Chondrocyte (in vitro differentiated cells): ENCODE measurements around the gene CGB2. TPM values are rescaled to one million over a fixed set of nuclear protein-coding genes. Genes with fewer than 3 reads are reported as not detected.
A peak's percentile ranks its signal among the peaks of the same experiment; 100 is the strongest.

ENCODE experiments used
- DNase-seq: peaks from one replicate; pipeline ENCODE4 v3.0.0; 2021; ENCODE audit warnings: mixed read lengths, low spot score
- H3K27ac Mint-ChIP-seq: one replicate; pipeline ENCODE4 v1.8.0; 2021; ENCODE audit warnings: mild to moderate bottlenecking, moderate library complexity, mixed read lengths; ENCODE audit not compliant: unreplicated experiment
- H3K27me3 Mint-ChIP-seq: 2 replicates; pipeline ENCODE4 v1.8.0; 2021; ENCODE audit warnings: low read depth, mixed read lengths
- H3K36me3 Mint-ChIP-seq: 2 replicates; pipeline ENCODE4 v1.8.0; 2021; ENCODE audit warnings: low read depth, mixed read lengths
- H3K4me1 Mint-ChIP-seq: 2 replicates; pipeline ENCODE4 v1.8.0; 2021; ENCODE audit warnings: low read depth, mild to moderate bottlenecking, mixed read lengths
- H3K4me3 Mint-ChIP-seq: one replicate; pipeline ENCODE4 v1.8.0; 2021; ENCODE audit warnings: mild to moderate bottlenecking, moderate library complexity, mixed read lengths; ENCODE audit not compliant: unreplicated experiment
- H3K9me3 Mint-ChIP-seq: 2 replicates; pipeline ENCODE4 v1.8.0; 2021; ENCODE audit warnings: low read depth, mixed read lengths
- total RNA-seq: library from RNA; stranded (reverse); gene quantifications from 3 replicates; pipeline ENCODE4 v1.2.1, GENCODE V29; 2021
- TF ChIP-seq, protein P1 (sequence below): fragments of 200-600 bp; sonication (generic); IDR thresholded peaks from 2 replicates; pipeline ENCODE4 v1.5.0; 2021; ENCODE audit warnings: antibody characterized with exemption, mild to moderate bottlenecking, moderate library complexity

Gene CGB2
- total RNA-seq, 1 donor from 2014 or later = not detected

DNA sequence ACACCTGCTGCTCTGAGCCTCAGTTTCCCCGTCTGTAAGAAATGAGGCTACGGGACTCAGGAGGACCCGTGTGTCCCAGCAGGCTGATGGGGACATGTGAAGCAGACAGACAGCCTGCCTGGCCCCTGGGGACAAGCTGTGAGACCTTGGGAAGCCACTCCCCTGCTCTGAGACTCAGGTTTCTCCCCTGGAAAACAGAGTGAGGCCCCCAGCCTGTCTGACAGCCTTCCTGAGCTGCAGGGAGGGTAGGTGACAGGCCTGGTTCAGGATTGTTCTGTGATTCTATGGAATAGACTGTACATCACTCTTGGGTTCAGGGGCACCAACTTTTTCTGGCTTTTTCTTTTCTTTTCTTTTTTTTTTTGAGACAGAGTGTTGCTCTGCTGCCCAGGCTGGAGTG, 35.9 kb downstream of the CGB2 start:
- no peak for DNase-seq
- Mint-ChIP-seq H3K36me3 (peaks cover 3% of the 10 kb centered on the region), H3K27ac (no peak overlapping the region), H3K4me3 (no peak overlapping the region), H3K27me3 (peaks cover 7% of the 10 kb centered on the region), H3K4me1 (peaks cover 12% of the 10 kb centered on the region), H3K9me3 (peaks cover 6% of the 10 kb centered on the region)
- TF ChIP-seq, protein P1, sequence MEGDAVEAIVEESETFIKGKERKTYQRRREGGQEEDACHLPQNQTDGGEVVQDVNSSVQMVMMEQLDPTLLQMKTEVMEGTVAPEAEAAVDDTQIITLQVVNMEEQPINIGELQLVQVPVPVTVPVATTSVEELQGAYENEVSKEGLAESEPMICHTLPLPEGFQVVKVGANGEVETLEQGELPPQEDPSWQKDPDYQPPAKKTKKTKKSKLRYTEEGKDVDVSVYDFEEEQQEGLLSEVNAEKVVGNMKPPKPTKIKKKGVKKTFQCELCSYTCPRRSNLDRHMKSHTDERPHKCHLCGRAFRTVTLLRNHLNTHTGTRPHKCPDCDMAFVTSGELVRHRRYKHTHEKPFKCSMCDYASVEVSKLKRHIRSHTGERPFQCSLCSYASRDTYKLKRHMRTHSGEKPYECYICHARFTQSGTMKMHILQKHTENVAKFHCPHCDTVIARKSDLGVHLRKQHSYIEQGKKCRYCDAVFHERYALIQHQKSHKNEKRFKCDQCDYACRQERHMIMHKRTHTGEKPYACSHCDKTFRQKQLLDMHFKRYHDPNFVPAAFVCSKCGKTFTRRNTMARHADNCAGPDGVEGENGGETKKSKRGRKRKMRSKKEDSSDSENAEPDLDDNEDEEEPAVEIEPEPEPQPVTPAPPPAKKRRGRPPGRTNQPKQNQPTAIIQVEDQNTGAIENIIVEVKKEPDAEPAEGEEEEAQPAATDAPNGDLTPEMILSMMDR = no peak

DNA sequence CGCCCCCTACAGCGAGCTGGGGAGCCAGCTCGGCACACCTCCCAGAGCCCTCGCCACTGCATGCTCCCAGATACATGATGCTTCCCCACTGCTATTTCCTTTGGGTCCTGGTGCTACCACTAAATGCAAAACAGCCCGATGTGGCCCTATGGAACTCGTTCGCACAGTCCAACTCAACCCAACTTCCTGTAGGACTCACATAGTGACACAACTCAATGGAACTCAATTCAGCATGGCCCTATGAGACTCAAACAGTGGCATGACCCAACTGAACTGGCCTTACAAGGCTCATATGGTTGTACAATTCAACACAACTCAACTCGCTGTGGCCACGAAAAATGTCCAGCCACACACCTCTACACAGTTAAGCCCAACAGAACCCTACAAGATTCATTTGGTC, 37.3 kb downstream of the CGB2 start:
- H3K36me3 Mint-ChIP-seq = peaks cover 4% of the 10 kb centered on the region
- no peak overlapping the region for H3K4me3 Mint-ChIP-seq
- H3K4me1 Mint-ChIP-seq = peaks cover 20% of the 10 kb centered on the region
- no peak for DNase-seq
- H3K9me3 Mint-ChIP-seq = peaks cover 6% of the 10 kb centered on the region
- H3K27me3 Mint-ChIP-seq = peaks cover 17% of the 10 kb centered on the region
- TF ChIP-seq, protein P1 = no peak
- H3K27ac Mint-ChIP-seq = no peak overlapping the region

DNA sequence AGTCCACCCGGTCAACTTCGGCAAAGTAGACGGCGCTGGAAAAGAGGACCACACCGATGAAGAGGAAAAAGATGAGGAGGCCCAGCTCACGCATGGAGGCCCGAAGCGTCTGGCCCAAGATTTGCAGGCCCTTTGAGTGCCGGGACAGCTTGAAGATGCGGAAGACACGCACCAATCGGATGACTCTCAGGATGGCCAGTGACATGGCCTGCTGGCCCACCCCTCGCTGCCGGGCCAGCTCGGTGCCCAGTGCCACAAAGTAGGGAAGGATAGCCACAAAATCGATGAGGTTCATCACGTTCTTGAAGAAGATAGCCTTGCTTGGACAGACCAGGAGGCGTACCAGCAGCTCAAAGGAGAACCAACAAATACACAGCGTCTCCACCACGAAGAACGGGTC, 38.7 kb downstream of the CGB2 start:
- Mint-ChIP-seq H3K27ac (no peak overlapping the region), H3K27me3 (peaks cover 17% of the 10 kb centered on the region), H3K4me3 (no peak overlapping the region), H3K9me3 (peaks cover 6% of the 10 kb centered on the region), H3K36me3 (peaks cover 4% of the 10 kb centered on the region), H3K4me1 (peaks cover 13% of the 10 kb centered on the region)
- TF ChIP-seq, protein P1 = no peak
- DNase-seq = no peak

DNA sequence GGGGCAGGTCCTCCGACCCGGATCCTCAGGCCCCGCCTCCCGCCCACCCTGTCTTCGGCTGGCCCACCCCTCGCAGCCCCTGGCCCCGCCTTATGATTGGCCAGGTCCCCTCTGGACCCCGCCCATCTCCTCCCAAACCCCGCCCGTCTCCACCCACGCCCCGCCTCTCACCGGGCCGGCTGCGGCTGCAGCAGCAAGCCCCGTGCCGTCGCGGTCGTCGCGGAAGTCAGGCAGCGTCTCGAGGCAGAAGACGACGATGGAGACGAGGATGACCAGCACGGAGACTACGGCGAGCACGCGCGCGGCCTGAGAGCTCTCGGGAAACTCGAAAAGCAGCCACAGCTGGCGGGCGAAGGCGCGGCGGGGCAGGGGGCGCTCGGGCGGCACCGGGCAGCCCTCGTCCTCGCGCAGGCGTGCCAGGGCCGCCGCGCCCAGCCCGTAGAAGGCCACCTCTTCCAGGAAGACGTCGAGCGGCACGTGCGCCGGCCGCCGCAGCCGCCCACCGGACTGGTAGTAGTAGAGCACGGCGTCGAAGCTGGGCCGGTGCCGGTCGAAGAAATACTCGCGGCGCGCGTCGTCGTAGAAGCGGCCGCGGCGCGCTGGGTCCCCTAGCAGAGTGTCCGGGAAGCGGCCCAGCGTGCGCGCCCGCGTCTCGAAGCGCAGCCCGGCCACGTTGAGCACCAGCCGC, 40.3 kb downstream of the CGB2 start:
- TF ChIP-seq, protein P1 = peak; percentile 10
- Mint-ChIP-seq H3K27me3 (peaks cover 16% of the 10 kb centered on the region), H3K4me3 (peak overlapping the region; percentile 33), H3K9me3 (peaks cover 6% of the 10 kb centered on the region), H3K36me3 (peaks cover 4% of the 10 kb centered on the region), H3K4me1 (peaks cover 10% of the 10 kb centered on the region), H3K27ac (no peak overlapping the region)
- no peak for DNase-seq

DNA sequence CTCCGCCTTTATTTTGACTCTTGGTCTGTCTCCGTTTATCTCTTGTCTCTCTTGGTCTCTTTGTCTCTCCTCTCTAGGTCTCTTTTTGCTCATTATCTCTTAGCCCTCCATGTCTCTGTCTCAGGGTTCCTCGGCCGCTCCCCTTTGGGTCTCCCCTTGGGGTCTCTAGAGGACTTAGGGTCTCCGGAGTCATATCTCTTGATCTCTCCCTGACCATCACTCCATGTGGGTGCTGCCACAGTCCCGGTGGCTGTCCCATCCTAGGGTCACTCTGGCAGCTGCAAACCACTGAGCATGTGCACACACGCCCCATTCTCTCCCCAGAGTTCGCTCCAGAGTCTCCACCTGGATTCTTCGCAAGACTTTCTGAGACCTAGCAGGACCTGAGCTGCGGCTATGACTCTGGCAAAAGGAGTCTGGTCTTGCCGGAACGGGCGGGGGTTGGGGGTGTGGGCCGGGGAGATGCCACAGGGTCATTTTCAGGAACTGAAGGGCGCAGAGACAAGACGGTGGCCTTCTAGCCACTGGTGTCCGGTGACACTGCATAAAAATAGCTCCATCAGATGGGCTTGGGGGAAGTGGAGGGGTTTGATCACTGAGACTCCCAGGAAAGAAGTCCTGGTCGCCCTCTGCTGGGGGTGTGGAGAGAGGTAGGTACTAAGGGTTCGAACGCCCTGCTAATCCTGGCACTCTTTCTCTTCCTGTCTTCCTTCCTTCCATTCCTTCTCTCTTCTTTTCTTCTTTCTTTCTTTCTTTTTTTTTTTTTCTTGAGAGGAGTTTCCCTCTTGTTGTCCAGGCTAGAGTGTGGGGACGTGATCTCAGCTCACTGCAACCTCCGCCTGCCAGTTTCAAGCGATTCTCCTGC, 42.1 kb downstream of the CGB2 start:
- DNase-seq = no peak
- Mint-ChIP-seq H3K9me3 (peaks cover 6% of the 10 kb centered on the region), H3K4me1 (peaks cover 10% of the 10 kb centered on the region), H3K36me3 (peaks cover 4% of the 10 kb centered on the region), H3K4me3 (peak overlapping the region; percentile 69), H3K27me3 (peaks cover 16% of the 10 kb centered on the region), H3K27ac (no peak overlapping the region)
- TF ChIP-seq, protein P1 = peak; percentile 27
